Renal cortical epithelial cell (primary cell): ENCODE data around the gene NPAT. TPM values are rescaled to one million over a fixed set of nuclear protein-coding genes. Genes with fewer than 3 reads are reported as not detected.
A peak's percentile ranks its signal among the peaks of the same experiment; 100 is the strongest.
"Not testable (repeated sequence)": the region's sequence is repeated elsewhere in the genome, so short reads cannot be mapped to it uniquely, and the experiment has no call there.

Experiments
- DNase-seq: peaks from one replicate; pipeline ENCODE4 v3.0.0-alpha.2; 2011; ENCODE audit warnings: low read depth
- total RNA-seq: library from RNA; depleted of rRNA; stranded (reverse); fragments of >200 nt; gene quantifications from 2 replicates; pipeline ENCODE4 v1.2.3, GENCODE V29; 2014

NPAT gene
- total RNA-seq, 1 donor from 2014 or later, result 18.8 TPM

- no peak for DNase-seq
These were observed 3.3 kb downstream of the NPAT start for GRCh38 chr11:108218912-108219783.

- no peak for DNase-seq
These were observed 4.0 kb downstream of the NPAT start for GRCh38 chr11:108218455-108218854.

- no peak for DNase-seq
These were observed 5.5 kb downstream of the NPAT start for GRCh38 chr11:108216988-108217387.

GRCh38 chr11:108213784-108214183, 8.7 kb downstream of the NPAT start:
- DNase-seq, result no peak

GRCh38 chr11:108210441-108210840, 12.0 kb downstream of the NPAT start:
- DNase-seq, result no peak

- no peak for DNase-seq
These were observed 14.8 kb downstream of the NPAT start for GRCh38 chr11:108207683-108208060.

- DNase-seq, result no peak
These were observed 15.3 kb downstream of the NPAT start for GRCh38 chr11:108206969-108207682.

GRCh38 chr11:108206171-108206570, 16.3 kb downstream of the NPAT start:
- no peak for DNase-seq

- no peak for DNase-seq
These were observed 17.4 kb downstream of the NPAT start for GRCh38 chr11:108204929-108205499.

- DNase-seq, result no peak
These were observed 18.1 kb downstream of the NPAT start for GRCh38 chr11:108204376-108204775.

- no peak for DNase-seq
These were observed 19.4 kb downstream of the NPAT start for GRCh38 chr11:108203075-108203474.

- DNase-seq, result peak; percentile 96
These were observed 22.8 kb downstream of the NPAT start for GRCh38 chr11:108199446-108200321.

GRCh38 chr11:108198833-108199232, 23.6 kb downstream of the NPAT start:
- no peak for DNase-seq

GRCh38 chr11:108197351-108197750, 25.1 kb downstream of the NPAT start:
- no peak for DNase-seq

GRCh38 chr11:108196901-108197300, 25.5 kb downstream of the NPAT start:
- no peak for DNase-seq

GRCh38 chr11:108193725-108194124, 28.7 kb downstream of the NPAT start:
- DNase-seq, result no peak

- no peak for DNase-seq
These were observed 44.9 kb downstream of the NPAT start for GRCh38 chr11:108177570-108177969.

- DNase-seq, result no peak
These were observed 52.3 kb downstream of the NPAT start for GRCh38 chr11:108170184-108170583.

- no peak for DNase-seq
These were observed 54.8 kb downstream of the NPAT start for GRCh38 chr11:108167624-108168023.

- DNase-seq, result not testable (repeated sequence)
These were observed 59.6 kb downstream of the NPAT start for GRCh38 chr11:108162878-108163277.

- DNase-seq, result no peak
These were observed 61.4 kb downstream of the NPAT start for GRCh38 chr11:108160970-108161566.
